ENCODE data around the gene TRPV4. TPM values are rescaled to one million over a fixed set of nuclear protein-coding genes. Genes with fewer than 3 reads are reported as not detected.
A peak's percentile ranks its signal among the peaks of the same experiment; 100 is the strongest.

TRPV4 gene
- total and polyA plus RNA-seq, 2 experiments from 2014 or later = 2.3 to 4.7 TPM

DNA sequence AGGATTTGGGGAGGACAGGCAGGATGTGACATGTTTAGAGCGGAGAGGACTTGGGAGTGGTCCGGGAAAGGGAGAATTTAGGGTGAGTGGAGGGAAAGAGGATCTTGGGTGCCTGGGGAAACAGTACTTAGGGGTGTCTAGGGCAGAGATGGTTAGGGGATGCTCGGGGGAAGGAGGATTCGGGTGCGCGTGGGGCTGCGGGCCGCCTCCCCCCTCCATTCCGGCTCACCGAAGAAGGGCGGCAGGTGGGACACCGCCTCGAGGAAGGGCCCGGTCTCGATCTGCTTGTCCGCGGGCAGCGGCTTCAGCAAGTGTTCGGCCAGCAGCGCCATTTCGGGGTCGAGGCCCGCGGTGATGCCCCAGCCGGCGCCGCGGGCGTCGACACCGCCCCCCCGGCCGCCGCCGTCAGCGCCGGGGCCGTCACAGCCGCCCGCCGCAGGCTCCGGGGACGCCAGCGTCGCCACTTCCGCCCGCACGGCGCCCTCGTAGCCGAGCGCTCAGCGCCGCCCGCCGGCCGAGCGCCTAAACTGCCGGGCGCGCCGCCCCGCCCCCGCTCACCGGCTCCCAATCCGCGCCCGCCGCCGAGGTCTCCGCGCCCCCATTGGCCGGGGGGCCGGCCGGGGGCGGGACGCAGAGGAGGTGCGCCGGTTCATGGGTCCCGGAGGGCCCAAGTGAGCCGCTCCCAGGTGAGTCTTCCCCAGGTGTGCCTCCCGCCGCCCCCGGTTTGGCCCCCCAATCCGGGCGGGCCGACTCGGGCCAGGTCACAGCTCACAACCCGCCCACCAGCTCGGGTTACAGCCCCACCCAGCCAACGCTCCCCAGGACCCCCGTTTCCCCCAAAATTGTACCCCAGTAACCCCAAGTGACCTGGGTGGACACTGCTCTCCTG, 47.1 kb upstream of the TRPV4 start, which contains the start of gene GLTP:
Gene GLTP (minus strand): TSS at position 499 of the 889 bp plus-strand sequence. CDS start 167 bp downstream, at position 332.
- peak within 1 kb of the TSS; percentile 93 for H3K4me2 ChIP-seq
- DNase-seq (ENCODE audit: low spot score) = peak; percentile 97
- H3K36me3 ChIP-seq (replicated peaks; ENCODE audit: insufficient read depth, low read depth) = no peaks in the 10 kb centered on the region
- H3K4me3 ChIP-seq = peak within 1 kb of the TSS; percentile 84
- peaks cover 14% of the 10 kb centered on the region for H3K4me1 ChIP-seq (ENCODE audit: insufficient read depth)
- no peaks in the 10 kb centered on the region for H3K27me3 ChIP-seq
- H3K9me3 ChIP-seq (ENCODE audit: low read depth) = no peaks in the 10 kb centered on the region
- H3K9me2 ChIP-seq (replicated peaks; ENCODE audit: insufficient read depth) = no peaks in the 10 kb centered on the region
- peak within 1 kb of the TSS; percentile 84 for H2AFZ ChIP-seq
- peak within 1 kb of the TSS; percentile 72 for H3K27ac ChIP-seq
- WGBS (ENCODE audit: low lambda C conversion rate, missing lambda C conversion rate) = 0% methylated on average over 7 of the region's 92 CpGs
- TF ChIP-seq CTCF (IDR thresholded peaks at IDR 0.05; ENCODE audit: poor library complexity) (peak; percentile 52), EZH2 (IDR thresholded peaks at IDR 0.05; ENCODE audit: borderline replicate concordance) (no peak)
- peaks cover 38% of the 10 kb centered on the region for H3K79me2 ChIP-seq
- H4K20me1 ChIP-seq (ENCODE audit: insufficient read depth, poor library complexity, severe bottlenecking) = no peaks in the 10 kb centered on the region

DNA sequence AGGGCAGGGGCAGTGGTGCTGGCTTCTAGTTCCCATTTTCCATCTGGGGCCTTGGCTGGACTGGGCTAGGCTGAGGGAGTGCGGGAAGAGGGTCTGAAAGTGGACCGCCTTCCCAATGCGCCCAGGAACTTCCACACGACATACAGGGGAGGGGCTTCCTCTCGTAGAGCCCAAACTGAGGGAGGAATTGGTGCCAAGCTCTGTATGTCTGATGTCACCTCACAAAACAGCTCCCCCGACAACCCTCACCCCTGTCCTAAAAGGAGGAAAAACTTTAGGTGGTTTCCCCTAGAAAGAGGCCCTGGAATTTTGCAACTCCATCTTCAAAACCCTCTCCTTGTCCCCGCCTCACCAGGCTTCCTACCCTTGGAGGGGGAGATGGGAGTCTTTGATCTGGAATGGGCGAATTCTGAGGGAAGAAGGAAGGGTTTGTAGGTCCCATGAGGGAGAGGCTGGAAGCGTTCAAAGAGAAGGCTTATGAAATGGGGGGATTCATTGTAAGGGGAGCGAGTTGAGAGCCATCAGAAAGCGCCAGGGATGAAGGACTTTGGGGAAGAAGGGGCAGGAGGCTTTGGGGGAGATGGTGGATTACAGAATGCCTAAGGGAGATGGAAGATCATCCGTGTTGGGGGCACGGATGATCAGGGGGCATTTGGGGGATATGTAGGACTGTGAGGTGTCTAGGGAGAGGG, 46.3 kb upstream of the TRPV4 start:
- H3K4me3 ChIP-seq = peak overlapping the region; percentile 84
- peaks cover 41% of the 10 kb centered on the region for H3K79me2 ChIP-seq
- peaks cover 21% of the 10 kb centered on the region for H3K4me1 ChIP-seq (ENCODE audit: insufficient read depth)
- H3K9me3 ChIP-seq (ENCODE audit: low read depth) = no peaks in the 10 kb centered on the region
- no peak for DNase-seq (ENCODE audit: low spot score)
- TF ChIP-seq EZH2phosphoT487 (IDR thresholded peaks at IDR 0.05; ENCODE audit: low read depth, severe bottlenecking, unreplicated experiment) = no peak
- TF ChIP-seq EZH2 (IDR thresholded peaks at IDR 0.05; ENCODE audit: borderline replicate concordance) = no peak
- peak overlapping the region; percentile 72 for H3K27ac ChIP-seq
- no peaks in the 10 kb centered on the region for H4K20me1 ChIP-seq (ENCODE audit: insufficient read depth, poor library complexity, severe bottlenecking)
- no peaks in the 10 kb centered on the region for H3K36me3 ChIP-seq (replicated peaks; ENCODE audit: insufficient read depth, low read depth)
- peak overlapping the region; percentile 84 for H2AFZ ChIP-seq
- H3K4me2 ChIP-seq = peak overlapping the region; percentile 93
- no peaks in the 10 kb centered on the region for H3K9me2 ChIP-seq (replicated peaks; ENCODE audit: insufficient read depth)
- H3K27me3 ChIP-seq = no peaks in the 10 kb centered on the region
- WGBS (ENCODE audit: low lambda C conversion rate, missing lambda C conversion rate) = 14% methylated on average over 11 of the region's 13 CpGs

GRCh38 chr12:109878749-109879148, 45.6 kb upstream of the TRPV4 start:
- no peaks in the 10 kb centered on the region for H3K9me3 ChIP-seq (ENCODE audit: low read depth)
- no peaks in the 10 kb centered on the region for H3K27me3 ChIP-seq
- TF ChIP-seq EZH2phosphoT487 (IDR thresholded peaks at IDR 0.05; ENCODE audit: low read depth, severe bottlenecking, unreplicated experiment) (no peak), CTCF (IDR thresholded peaks at IDR 0.05; ENCODE audit: poor library complexity) (no peak), EZH2 (IDR thresholded peaks at IDR 0.05; ENCODE audit: borderline replicate concordance) (no peak)
- WGBS (ENCODE audit: low lambda C conversion rate, missing lambda C conversion rate) = 77% methylated on average over 7 of the region's 7 CpGs
- H3K36me3 ChIP-seq (replicated peaks; ENCODE audit: insufficient read depth, low read depth) = no peaks in the 10 kb centered on the region
- H3K4me1 ChIP-seq (ENCODE audit: insufficient read depth) = peaks cover 21% of the 10 kb centered on the region
- no peaks in the 10 kb centered on the region for H3K9me2 ChIP-seq (replicated peaks; ENCODE audit: insufficient read depth)
- peak overlapping the region; percentile 72 for H3K27ac ChIP-seq
- no peak for DNase-seq (ENCODE audit: low spot score)
- H3K79me2 ChIP-seq = peaks cover 48% of the 10 kb centered on the region
- no peak overlapping the region for H2AFZ ChIP-seq
- H3K4me2 ChIP-seq = peak overlapping the region; percentile 93
- peak overlapping the region; percentile 84 for H3K4me3 ChIP-seq
- no peaks in the 10 kb centered on the region for H4K20me1 ChIP-seq (ENCODE audit: insufficient read depth, poor library complexity, severe bottlenecking)

- DNase-seq (ENCODE audit: low spot score) = no peak
- Histone ChIP-seq H4K20me1 (ENCODE audit: insufficient read depth, poor library complexity, severe bottlenecking) (no peaks in the 10 kb centered on the region), H3K36me3 (replicated peaks; ENCODE audit: insufficient read depth, low read depth) (no peaks in the 10 kb centered on the region), H3K9me3 (ENCODE audit: low read depth) (no peaks in the 10 kb centered on the region), H3K9me2 (replicated peaks; ENCODE audit: insufficient read depth) (no peaks in the 10 kb centered on the region), H3K27ac (no peak overlapping the region), H3K4me1 (ENCODE audit: insufficient read depth) (peaks cover 21% of the 10 kb centered on the region), H3K27me3 (no peaks in the 10 kb centered on the region), H3K4me3 (no peak overlapping the region), H2AFZ (no peak overlapping the region), H3K79me2 (peaks cover 50% of the 10 kb centered on the region), H3K4me2 (peak overlapping the region; percentile 41)
- no peak for TF ChIP-seq EZH2 (IDR thresholded peaks at IDR 0.05; ENCODE audit: borderline replicate concordance)
- no peak for TF ChIP-seq EZH2phosphoT487 (IDR thresholded peaks at IDR 0.05; ENCODE audit: low read depth, severe bottlenecking, unreplicated experiment)
- TF ChIP-seq CTCF (IDR thresholded peaks at IDR 0.05; ENCODE audit: poor library complexity) = no peak
- 71% methylated on average over 3 of the region's 3 CpGs for WGBS (ENCODE audit: low lambda C conversion rate, missing lambda C conversion rate)
Observed at GRCh38 chr12:109878247-109878625, 45.0 kb upstream of the TRPV4 start.

All from hepatocyte (in vitro differentiated cells).